ENCODE results near the gene BMP10.

BMP10 gene

DNA sequence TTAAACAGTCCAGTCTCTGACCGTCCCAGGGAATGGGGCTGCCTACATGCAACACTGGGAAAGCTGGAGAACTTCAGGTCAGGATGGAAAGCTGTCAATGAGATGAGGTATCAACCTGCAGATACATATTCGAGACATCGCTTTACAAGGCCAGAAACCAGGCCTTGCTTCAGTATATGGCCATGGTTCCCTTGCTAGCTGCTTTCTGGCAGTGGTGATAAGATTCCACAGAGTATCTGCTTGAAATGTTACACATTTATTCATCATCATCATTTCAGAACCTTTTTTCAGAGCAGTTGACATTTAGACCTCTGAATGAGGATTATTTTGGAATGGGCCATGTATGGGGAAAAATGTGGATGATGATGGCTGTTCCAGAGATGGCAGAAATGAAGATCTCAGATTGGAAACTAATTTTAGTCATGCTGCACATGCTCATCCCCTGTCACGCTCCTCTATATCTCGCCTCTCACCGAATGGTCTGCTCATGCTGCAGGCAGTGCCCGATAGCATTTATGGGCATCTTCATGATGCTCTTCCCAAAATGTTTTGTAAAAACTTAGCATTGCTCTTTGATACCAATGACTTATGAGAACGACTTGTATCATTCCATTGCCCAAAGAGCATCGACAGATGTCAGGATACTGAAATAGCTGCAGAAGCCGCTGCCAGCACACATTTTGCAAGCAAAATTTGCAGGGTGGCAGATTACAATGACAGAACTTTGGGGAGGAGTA lies 14.0 kb upstream of the BMP10 start:
- no peak overlapping the region for H2AFZ ChIP-seq (ENCODE audit: low read length)
- H4K20me1 ChIP-seq (ENCODE audit: insufficient read depth, low read length, poor library complexity, severe bottlenecking) = no peaks in the 10 kb centered on the region
- H3K9ac ChIP-seq (ENCODE audit: low read depth, low read length, poor library complexity, severe bottlenecking) = no peak overlapping the region
- H3K4me3 ChIP-seq (ENCODE audit: low read length, poor library complexity, severe bottlenecking) = no peak overlapping the region
- H3K4me2 ChIP-seq (ENCODE audit: low read depth, low read length, poor library complexity, severe bottlenecking) = no peak overlapping the region
- no peak for TF ChIP-seq CTCF (conservative IDR thresholded peaks at IDR 0.05; ENCODE audit: low read length)
- TF ChIP-seq EZH2phosphoT487 (IDR thresholded peaks at IDR 0.05; ENCODE audit: borderline replicate concordance) = no peak
- no peaks in the 10 kb centered on the region for H3K9me2 ChIP-seq (replicated peaks; ENCODE audit: low read depth, low read length)
- no peaks in the 10 kb centered on the region for H3K4me1 ChIP-seq (ENCODE audit: insufficient read depth, low read length, poor library complexity, severe bottlenecking)
- H3F3A ChIP-seq (ENCODE audit: low read depth) = no peaks in the 10 kb centered on the region
- no peaks in the 10 kb centered on the region for H3K36me3 ChIP-seq (ENCODE audit: insufficient read depth, low read length)
- H3K27me3 ChIP-seq (ENCODE audit: insufficient read depth, low read length, poor library complexity, severe bottlenecking) = no peaks in the 10 kb centered on the region
- no peaks in the 10 kb centered on the region for H3K9me3 ChIP-seq (ENCODE audit: insufficient read depth, low read depth, low read length)
- H3K79me2 ChIP-seq (ENCODE audit: insufficient read depth, low read length) = no peaks in the 10 kb centered on the region

GRCh38 chr2:68880213-68880612 lies 9.0 kb upstream of the BMP10 start:
- Histone ChIP-seq H3K4me3 (ENCODE audit: low read length, poor library complexity, severe bottlenecking) (no peak overlapping the region), H3K9me2 (replicated peaks; ENCODE audit: low read depth, low read length) (no peaks in the 10 kb centered on the region), H3K36me3 (ENCODE audit: insufficient read depth, low read length) (no peaks in the 10 kb centered on the region), H3F3A (ENCODE audit: low read depth) (no peaks in the 10 kb centered on the region), H3K79me2 (ENCODE audit: insufficient read depth, low read length) (no peaks in the 10 kb centered on the region), H3K4me1 (ENCODE audit: insufficient read depth, low read length, poor library complexity, severe bottlenecking) (no peaks in the 10 kb centered on the region), H4K20me1 (ENCODE audit: insufficient read depth, low read length, poor library complexity, severe bottlenecking) (no peaks in the 10 kb centered on the region), H3K4me2 (ENCODE audit: low read depth, low read length, poor library complexity, severe bottlenecking) (no peak overlapping the region), H2AFZ (ENCODE audit: low read length) (peak overlapping the region; percentile 52; the same call in 1 of the 2 replicates), H3K9ac (ENCODE audit: low read depth, low read length, poor library complexity, severe bottlenecking) (no peak overlapping the region), H3K27me3 (ENCODE audit: insufficient read depth, low read length, poor library complexity, severe bottlenecking) (no peaks in the 10 kb centered on the region), H3K9me3 (ENCODE audit: insufficient read depth, low read depth, low read length) (no peaks in the 10 kb centered on the region)
- TF ChIP-seq CTCF (conservative IDR thresholded peaks at IDR 0.05; ENCODE audit: low read length) = no peak
- no peak for TF ChIP-seq EZH2phosphoT487 (IDR thresholded peaks at IDR 0.05; ENCODE audit: borderline replicate concordance)

DNA sequence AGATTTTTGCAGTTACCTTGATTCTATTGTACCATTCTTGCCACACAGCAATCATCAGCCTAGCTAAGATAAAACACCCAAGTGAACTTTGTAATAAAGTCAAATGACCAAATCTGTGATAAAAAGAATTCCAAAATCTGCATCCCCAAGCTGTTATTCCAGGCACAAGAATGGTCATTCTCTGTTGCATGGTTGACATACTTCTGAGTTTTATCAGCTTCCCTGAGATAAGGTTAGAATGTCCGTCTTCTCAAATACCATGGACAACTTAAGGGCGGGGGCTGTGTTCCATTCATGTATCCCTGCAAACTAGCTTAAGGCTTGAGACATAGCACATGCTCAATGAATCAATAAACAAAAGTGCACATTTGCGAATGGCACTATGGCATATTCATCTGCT lies 8.1 kb upstream of the BMP10 start:
- TF ChIP-seq CTCF (conservative IDR thresholded peaks at IDR 0.05; ENCODE audit: low read length) (no peak), EZH2phosphoT487 (IDR thresholded peaks at IDR 0.05; ENCODE audit: borderline replicate concordance) (no peak)
- Histone ChIP-seq H3K27me3 (ENCODE audit: insufficient read depth, low read length, poor library complexity, severe bottlenecking) (no peaks in the 10 kb centered on the region), H4K20me1 (ENCODE audit: insufficient read depth, low read length, poor library complexity, severe bottlenecking) (no peaks in the 10 kb centered on the region), H3K4me1 (ENCODE audit: insufficient read depth, low read length, poor library complexity, severe bottlenecking) (no peaks in the 10 kb centered on the region), H3K9me3 (ENCODE audit: insufficient read depth, low read depth, low read length) (no peaks in the 10 kb centered on the region), H2AFZ (ENCODE audit: low read length) (no peak overlapping the region), H3K9ac (ENCODE audit: low read depth, low read length, poor library complexity, severe bottlenecking) (no peak overlapping the region), H3K4me2 (ENCODE audit: low read depth, low read length, poor library complexity, severe bottlenecking) (no peak overlapping the region), H3K4me3 (ENCODE audit: low read length, poor library complexity, severe bottlenecking) (no peak overlapping the region), H3K79me2 (ENCODE audit: insufficient read depth, low read length) (no peaks in the 10 kb centered on the region), H3F3A (ENCODE audit: low read depth) (no peaks in the 10 kb centered on the region), H3K9me2 (replicated peaks; ENCODE audit: low read depth, low read length) (no peaks in the 10 kb centered on the region), H3K36me3 (ENCODE audit: insufficient read depth, low read length) (no peaks in the 10 kb centered on the region)
